BJ (cell line): ENCODE data around the gene ERC1. TPM values are rescaled to one million over a fixed set of nuclear protein-coding genes. Genes with fewer than 3 reads are reported as not detected.

Experiments used
- CTCF ChIA-PET: fragments of 350-600 bp; formaldehyde crosslinking; extraction: SDS; loops from one replicate; lab custom pipeline; 2021; ENCODE audit warnings: antibody characterized with exemption, inconsistent platforms; lab: Yijun Ruan, JAX
- POLR2A ChIA-PET: fragments of 300-600 bp; sonication (Branson Sonifier 250); formaldehyde crosslinking; extraction: SDS; loops from one replicate; lab custom pipeline; 2021; ENCODE audit warnings: antibody characterized with exemption; lab: Charles Lee
- DNase-seq: peaks from one replicate; pipeline ENCODE4 v3.0.0-alpha.2; 2011; ENCODE audit warnings: low read depth
- H3K27me3 ChIP-seq: 2 replicates; pipeline ENCODE4 v1.6.0; 2011; ENCODE audit warnings: low read length; ENCODE audit not compliant: control insufficient read depth, insufficient read depth
- H3K36me3 ChIP-seq: 2 replicates; pipeline ENCODE4 v1.5.1; 2011; ENCODE audit warnings: low read length; ENCODE audit not compliant: control insufficient read depth, insufficient read depth
- H3K4me3 ChIP-seq: 2 replicates; pipeline ENCODE4 v1.5.1; 2011; ENCODE audit warnings: low read depth, mild to moderate bottlenecking, control low read depth, low read length
- CTCF ChIP-seq: IDR thresholded peaks from 2 replicates; pipeline ENCODE4 v1.5.1; 2011; ENCODE audit warnings: low read depth, mild to moderate bottlenecking, control low read depth, inconsistent platforms, low read length, moderate library complexity; ENCODE audit not compliant: insufficient read depth
- polyA plus RNA-seq: library from polyadenylated mRNA; depleted of rRNA; stranded (reverse); fragments of >200 nt; gene quantifications from 2 replicates; pipeline ENCODE4 v1.2.3, GENCODE V29; 2011

ERC1 gene
- polyA plus RNA-seq, 1 experiment = 14.5 TPM

GRCh38 chr12:1528791-1529190 lies 537.8 kb downstream of the ERC1 start:
- no peak for TF ChIP-seq CTCF
- CTCF ChIA-PET = interaction anchor here (0.9 to 1.3 kb wide), 3 partner anchors 45 to 411 kb away, joined by 3 read pairs; no protein-coding TSS in a partner anchor

GRCh38 chr12:1529228-1529861 lies 538.3 kb downstream of the ERC1 start:
- Histone ChIP-seq H3K36me3 (peaks cover 1% of the 10 kb centered on the region; the same call in 1 of the 2 replicates), H3K4me3 (peak overlapping the region; percentile 78), H3K27me3 (no peaks in the 10 kb centered on the region)
- no peak for TF ChIP-seq CTCF
- POLR2A ChIA-PET = no interaction called here
- no peak for DNase-seq
- CTCF ChIA-PET = interaction anchor here (0.9 to 1.3 kb wide), 3 partner anchors 46 to 412 kb away, joined by 3 read pairs; no protein-coding TSS in a partner anchor

More at GRCh38 chr12:1528791-1529190, 537.8 kb downstream of the ERC1 start:
- no peak overlapping the region for H3K4me3 ChIP-seq
- no peaks in the 10 kb centered on the region for H3K27me3 ChIP-seq
- POLR2A ChIA-PET = no interaction called here
- no peak for DNase-seq
- peaks cover 1% of the 10 kb centered on the region; the same call in 1 of the 2 replicates for H3K36me3 ChIP-seq

- CTCF ChIA-PET = interaction anchor here (0.9 to 1.3 kb wide), 2 partner anchors 45 to 412 kb away, joined by 3 read pairs; no protein-coding TSS in a partner anchor
- TF ChIP-seq CTCF = no peak
- Histone ChIP-seq H3K4me3 (peak overlapping the region; percentile 78), H3K36me3 (peaks cover 1% of the 10 kb centered on the region; the same call in 1 of the 2 replicates), H3K27me3 (no peaks in the 10 kb centered on the region)
- POLR2A ChIA-PET = no interaction called here
- DNase-seq = no peak
These were observed 539.0 kb downstream of the ERC1 start for GRCh38 chr12:1529862-1530591.

GRCh38 chr12:1530592-1531152 lies 539.6 kb downstream of the ERC1 start:
- Histone ChIP-seq H3K4me3 (peak overlapping the region; percentile 78), H3K27me3 (no peaks in the 10 kb centered on the region), H3K36me3 (peaks cover 1% of the 10 kb centered on the region; the same call in 1 of the 2 replicates)
- ChIA-PET POLR2A (no interaction called here), CTCF (interaction anchor here (1.4 kb wide), 1 partner anchor 52 kb away, joined by 4 read pairs; no protein-coding TSS in a partner anchor)
- no peak for TF ChIP-seq CTCF
- DNase-seq = no peak
